GM12875 (cell line): ENCODE measurements around the gene PLVAP.

Experiments used
- H3K4me3 ChIP-seq: one replicate; pipeline ENCODE4 v1.5.1; 2011; ENCODE audit warnings: low read depth, low read length, control low read depth
- TF ChIP-seq, protein P1 (sequence below): IDR thresholded peaks from 2 replicates; pipeline ENCODE4 v1.5.1; 2011; ENCODE audit warnings: low read depth, mild to moderate bottlenecking, control low read depth, inconsistent platforms, low read length, moderate library complexity, borderline replicate concordance; ENCODE audit not compliant: insufficient read depth

PLVAP gene

DNA sequence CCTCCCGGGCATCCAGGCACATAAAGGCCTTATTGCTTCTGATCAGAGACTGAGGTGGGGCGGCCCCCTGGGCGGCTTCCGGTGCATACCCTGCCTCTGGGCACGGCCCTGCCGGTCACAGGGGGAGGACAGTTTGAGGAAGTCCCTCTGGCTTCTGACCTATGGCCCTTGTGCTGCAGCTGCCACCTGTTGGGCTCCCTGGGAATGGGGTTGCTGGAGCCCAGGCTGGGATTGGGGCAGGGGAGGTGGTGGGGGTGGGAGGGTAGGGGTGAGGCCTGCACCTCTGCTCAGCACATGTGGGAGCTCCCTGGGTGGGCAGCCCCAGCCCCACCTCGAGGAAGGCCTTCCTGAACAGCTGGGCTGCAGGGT, 53.2 kb downstream of the PLVAP start:
- H3K4me3 ChIP-seq, result no peak overlapping the region
- TF ChIP-seq, protein P1, sequence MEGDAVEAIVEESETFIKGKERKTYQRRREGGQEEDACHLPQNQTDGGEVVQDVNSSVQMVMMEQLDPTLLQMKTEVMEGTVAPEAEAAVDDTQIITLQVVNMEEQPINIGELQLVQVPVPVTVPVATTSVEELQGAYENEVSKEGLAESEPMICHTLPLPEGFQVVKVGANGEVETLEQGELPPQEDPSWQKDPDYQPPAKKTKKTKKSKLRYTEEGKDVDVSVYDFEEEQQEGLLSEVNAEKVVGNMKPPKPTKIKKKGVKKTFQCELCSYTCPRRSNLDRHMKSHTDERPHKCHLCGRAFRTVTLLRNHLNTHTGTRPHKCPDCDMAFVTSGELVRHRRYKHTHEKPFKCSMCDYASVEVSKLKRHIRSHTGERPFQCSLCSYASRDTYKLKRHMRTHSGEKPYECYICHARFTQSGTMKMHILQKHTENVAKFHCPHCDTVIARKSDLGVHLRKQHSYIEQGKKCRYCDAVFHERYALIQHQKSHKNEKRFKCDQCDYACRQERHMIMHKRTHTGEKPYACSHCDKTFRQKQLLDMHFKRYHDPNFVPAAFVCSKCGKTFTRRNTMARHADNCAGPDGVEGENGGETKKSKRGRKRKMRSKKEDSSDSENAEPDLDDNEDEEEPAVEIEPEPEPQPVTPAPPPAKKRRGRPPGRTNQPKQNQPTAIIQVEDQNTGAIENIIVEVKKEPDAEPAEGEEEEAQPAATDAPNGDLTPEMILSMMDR, result no peak

GRCh38 chr19:17323300-17323963, 53.7 kb downstream of the PLVAP start:
- H3K4me3 ChIP-seq, result no peak overlapping the region
- TF ChIP-seq, protein P1, result no peak

- no peak overlapping the region for H3K4me3 ChIP-seq
- TF ChIP-seq, protein P1, result no peak
Measured at GRCh38 chr19:17322854-17323253, 54.3 kb downstream of the PLVAP start.

- no peak overlapping the region for H3K4me3 ChIP-seq
Measured at GRCh38 chr19:17321655-17322489, 55.3 kb downstream of the PLVAP start.

GRCh38 chr19:17320435-17320834, 56.7 kb downstream of the PLVAP start:
- TF ChIP-seq, protein P1, result no peak
- H3K4me3 ChIP-seq, result no peak overlapping the region

More at GRCh38 chr19:17321655-17322489, 55.3 kb downstream of the PLVAP start:
- TF ChIP-seq, protein P1, result no peak

GRCh38 chr19:17319473-17320238, 57.5 kb downstream of the PLVAP start:
- TF ChIP-seq, protein P1, result no peak
- H3K4me3 ChIP-seq, result no peak overlapping the region

- H3K4me3 ChIP-seq, result no peak overlapping the region
- TF ChIP-seq, protein P1, result no peak
Measured at GRCh38 chr19:17318966-17319365, 58.2 kb downstream of the PLVAP start.
